ENCODE data around the gene ATL3.

The ATL3 gene

GRCh38 chr11:63673579-63673978, 2.4 kb upstream of the ATL3 start:
- H3K4me1 ChIP-seq (ENCODE audit: insufficient read depth, low read length, poor library complexity, severe bottlenecking), result peaks cover 25% of the 10 kb centered on the region
- peaks cover 25% of the 10 kb centered on the region for H3K79me2 ChIP-seq (ENCODE audit: insufficient read depth, low read length)
- H3K9me3 ChIP-seq (ENCODE audit: insufficient read depth, low read depth, low read length), result no peaks in the 10 kb centered on the region
- no peak overlapping the region for H3K4me2 ChIP-seq (ENCODE audit: low read depth, low read length, poor library complexity, severe bottlenecking)
- H3K9me2 ChIP-seq (replicated peaks; ENCODE audit: low read depth, low read length), result no peaks in the 10 kb centered on the region
- no peak for TF ChIP-seq EZH2phosphoT487 (IDR thresholded peaks at IDR 0.05; ENCODE audit: borderline replicate concordance)
- no peak for TF ChIP-seq CTCF (conservative IDR thresholded peaks at IDR 0.05; ENCODE audit: low read length)
- H3F3A ChIP-seq (ENCODE audit: low read depth), result no peaks in the 10 kb centered on the region
- peaks cover 20% of the 10 kb centered on the region for H4K20me1 ChIP-seq (ENCODE audit: insufficient read depth, low read length, poor library complexity, severe bottlenecking)
- H3K36me3 ChIP-seq (ENCODE audit: insufficient read depth, low read length), result no peaks in the 10 kb centered on the region
- H2AFZ ChIP-seq (ENCODE audit: low read length), result no peak overlapping the region
- H3K27me3 ChIP-seq (ENCODE audit: insufficient read depth, low read length, poor library complexity, severe bottlenecking), result no peaks in the 10 kb centered on the region
- H3K9ac ChIP-seq (ENCODE audit: low read depth, low read length, poor library complexity, severe bottlenecking), result no peak overlapping the region
- H3K4me3 ChIP-seq (ENCODE audit: low read length, poor library complexity, severe bottlenecking), result no peak overlapping the region

GRCh38 chr11:63672936-63673539, 1.9 kb upstream of the ATL3 start:
- Histone ChIP-seq H3K36me3 (ENCODE audit: insufficient read depth, low read length) (no peaks in the 10 kb centered on the region), H3K4me1 (ENCODE audit: insufficient read depth, low read length, poor library complexity, severe bottlenecking) (peaks cover 30% of the 10 kb centered on the region), H3K9me2 (replicated peaks; ENCODE audit: low read depth, low read length) (no peaks in the 10 kb centered on the region), H3K9me3 (ENCODE audit: insufficient read depth, low read depth, low read length) (no peaks in the 10 kb centered on the region), H4K20me1 (ENCODE audit: insufficient read depth, low read length, poor library complexity, severe bottlenecking) (peaks cover 25% of the 10 kb centered on the region), H3F3A (ENCODE audit: low read depth) (no peaks in the 10 kb centered on the region), H2AFZ (ENCODE audit: low read length) (no peak overlapping the region), H3K79me2 (ENCODE audit: insufficient read depth, low read length) (peaks cover 31% of the 10 kb centered on the region), H3K9ac (ENCODE audit: low read depth, low read length, poor library complexity, severe bottlenecking) (no peak overlapping the region), H3K4me3 (ENCODE audit: low read length, poor library complexity, severe bottlenecking) (no peak overlapping the region), H3K27me3 (ENCODE audit: insufficient read depth, low read length, poor library complexity, severe bottlenecking) (no peaks in the 10 kb centered on the region), H3K4me2 (ENCODE audit: low read depth, low read length, poor library complexity, severe bottlenecking) (no peak overlapping the region)
- no peak for TF ChIP-seq EZH2phosphoT487 (IDR thresholded peaks at IDR 0.05; ENCODE audit: borderline replicate concordance)
- TF ChIP-seq CTCF (conservative IDR thresholded peaks at IDR 0.05; ENCODE audit: low read length), result no peak

GRCh38 chr11:63672156-63672463, 934 bp upstream of the ATL3 start:
- peak overlapping the region; percentile 78 for H3K4me3 ChIP-seq (ENCODE audit: low read length, poor library complexity, severe bottlenecking)
- no peaks in the 10 kb centered on the region for H3F3A ChIP-seq (ENCODE audit: low read depth)
- H4K20me1 ChIP-seq (ENCODE audit: insufficient read depth, low read length, poor library complexity, severe bottlenecking), result peaks cover 34% of the 10 kb centered on the region
- H2AFZ ChIP-seq (ENCODE audit: low read length), result peak overlapping the region; percentile 91
- peaks cover 40% of the 10 kb centered on the region for H3K79me2 ChIP-seq (ENCODE audit: insufficient read depth, low read length)
- no peaks in the 10 kb centered on the region for H3K27me3 ChIP-seq (ENCODE audit: insufficient read depth, low read length, poor library complexity, severe bottlenecking)
- TF ChIP-seq EZH2phosphoT487 (IDR thresholded peaks at IDR 0.05; ENCODE audit: borderline replicate concordance), result no peak
- no peak for TF ChIP-seq CTCF (conservative IDR thresholded peaks at IDR 0.05; ENCODE audit: low read length)
- no peaks in the 10 kb centered on the region for H3K9me3 ChIP-seq (ENCODE audit: insufficient read depth, low read depth, low read length)
- H3K4me1 ChIP-seq (ENCODE audit: insufficient read depth, low read length, poor library complexity, severe bottlenecking), result peaks cover 40% of the 10 kb centered on the region
- H3K9me2 ChIP-seq (replicated peaks; ENCODE audit: low read depth, low read length), result no peaks in the 10 kb centered on the region
- H3K4me2 ChIP-seq (ENCODE audit: low read depth, low read length, poor library complexity, severe bottlenecking), result peak overlapping the region; percentile 81
- peak overlapping the region; percentile 95 for H3K9ac ChIP-seq (ENCODE audit: low read depth, low read length, poor library complexity, severe bottlenecking)
- no peaks in the 10 kb centered on the region for H3K36me3 ChIP-seq (ENCODE audit: insufficient read depth, low read length)
